HS-27A (cell line): ENCODE data around the gene CUEDC2.
A peak's percentile ranks its signal among the peaks of the same experiment; 100 is the strongest.

ENCODE experiments used
- DNase-seq: peaks from one replicate; pipeline ENCODE4 v3.0.0-alpha.2; 2012; ENCODE audit warnings: low read depth, missing footprints

Gene CUEDC2

DNA sequence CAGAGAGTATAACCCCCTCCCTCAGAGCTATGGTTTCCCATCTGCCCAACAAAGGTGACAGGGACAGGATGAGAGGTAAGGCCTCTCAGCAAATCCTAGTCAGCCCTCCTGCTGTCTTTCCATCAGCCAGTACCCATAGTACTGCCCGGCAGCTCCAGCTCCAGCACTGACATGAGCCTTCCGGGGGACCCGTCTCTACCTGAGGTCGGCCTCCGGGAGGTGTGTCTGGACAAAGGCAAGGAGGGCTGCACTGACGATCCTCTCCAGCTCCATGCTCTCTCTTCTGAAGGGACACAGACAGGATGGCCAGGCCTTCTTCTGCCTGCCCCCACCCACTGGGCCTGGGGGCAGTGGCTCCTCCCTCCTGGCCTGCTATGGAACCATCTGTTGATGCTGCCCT is 7.5 kb downstream of the CUEDC2 start:
- no peak for DNase-seq

DNA sequence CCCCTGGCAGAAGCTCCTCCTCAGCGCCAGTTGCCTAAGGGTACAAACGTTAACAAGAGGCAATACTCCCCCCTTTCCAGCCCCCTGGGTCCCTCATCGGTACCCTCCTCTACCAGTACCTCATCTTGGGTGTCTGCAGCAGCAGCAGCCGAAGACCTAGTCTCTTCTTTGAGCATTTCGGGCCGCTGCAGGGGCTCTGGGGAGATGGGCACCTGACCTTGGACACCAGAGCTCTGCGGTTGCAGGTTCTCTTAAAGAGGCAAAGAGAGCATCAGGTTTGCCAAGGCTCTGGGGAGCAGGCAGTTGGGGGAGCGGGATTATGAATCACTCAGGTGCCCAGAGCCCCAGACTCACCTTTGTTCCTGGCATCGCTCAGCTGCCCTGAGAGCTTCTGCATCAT is 8.2 kb downstream of the CUEDC2 start:
- DNase-seq, result no peak

- no peak for DNase-seq
Observed at GRCh38 chr10:102423372-102423968, 8.9 kb downstream of the CUEDC2 start.

GRCh38 chr10:102422545-102423129 is 9.7 kb downstream of the CUEDC2 start:
- no peak for DNase-seq

- DNase-seq, result no peak
Observed at GRCh38 chr10:102421757-102422512, 10.4 kb downstream of the CUEDC2 start.

- DNase-seq, result no peak
Observed at GRCh38 chr10:102421507-102421756, 10.9 kb downstream of the CUEDC2 start.

GRCh38 chr10:102420714-102421506 is 11.5 kb downstream of the CUEDC2 start, which contains the start of gene FBXL15:
Gene FBXL15 (plus strand): TSS chr10:102420836. CDS start chr10:102421130, 294 bp downstream.
- DNase-seq, result peak; percentile 90

GRCh38 chr10:102420181-102420713 is 12.1 kb downstream of the CUEDC2 start:
- no peak for DNase-seq

- no peak for DNase-seq
Observed at GRCh38 chr10:102419269-102420180, 12.8 kb downstream of the CUEDC2 start.

- no peak for DNase-seq
Observed at GRCh38 chr10:102418622-102419268, 13.6 kb downstream of the CUEDC2 start, which contains the start of gene PSD. Gene PSD (minus strand): TSS chr10:102418785. CDS start chr10:102417038, 1,747 bp downstream.

DNA sequence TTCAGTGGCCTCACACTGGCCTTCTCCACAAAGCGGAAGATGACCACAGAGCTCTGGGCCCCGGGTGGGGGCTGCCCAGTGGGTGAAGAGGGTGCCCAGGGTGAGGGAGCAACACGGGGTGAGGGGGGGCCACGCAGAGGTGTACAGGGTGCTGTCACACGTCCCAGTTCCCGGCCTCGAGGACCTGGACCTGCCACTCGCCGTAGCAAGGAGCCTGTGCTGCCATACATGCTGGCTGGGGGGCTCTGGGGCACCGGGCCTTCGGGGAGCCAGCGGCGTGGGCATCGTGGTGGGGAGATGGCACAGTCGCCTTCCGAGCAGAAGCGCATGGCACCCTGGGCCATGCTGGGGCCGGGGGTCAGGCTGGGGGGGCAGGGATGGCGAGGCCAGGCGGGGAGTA is 15.7 kb downstream of the CUEDC2 start:
- DNase-seq, result no peak

GRCh38 chr10:102416283-102416682 is 16.1 kb downstream of the CUEDC2 start:
- no peak for DNase-seq

DNA sequence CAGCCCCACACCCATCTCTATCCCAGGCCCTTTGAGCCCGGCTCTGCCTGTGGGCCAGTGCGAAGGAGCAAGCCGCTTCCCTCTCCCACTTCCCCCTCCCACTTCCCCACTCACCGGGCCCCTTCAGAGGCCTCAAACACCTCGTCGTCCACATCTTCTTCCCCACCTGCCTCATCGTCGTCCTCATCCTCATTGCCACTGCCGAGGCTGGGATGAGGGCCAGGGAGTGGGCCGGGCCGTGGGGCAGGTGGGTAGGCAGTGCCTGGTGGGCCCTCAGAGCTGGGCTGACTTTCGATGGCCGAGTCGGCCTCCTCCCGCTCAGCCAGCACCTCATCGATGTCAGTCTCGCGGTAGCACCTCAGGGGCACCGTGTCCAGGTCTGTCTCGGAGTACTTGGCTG is 17.6 kb downstream of the CUEDC2 start:
- no peak for DNase-seq

DNA sequence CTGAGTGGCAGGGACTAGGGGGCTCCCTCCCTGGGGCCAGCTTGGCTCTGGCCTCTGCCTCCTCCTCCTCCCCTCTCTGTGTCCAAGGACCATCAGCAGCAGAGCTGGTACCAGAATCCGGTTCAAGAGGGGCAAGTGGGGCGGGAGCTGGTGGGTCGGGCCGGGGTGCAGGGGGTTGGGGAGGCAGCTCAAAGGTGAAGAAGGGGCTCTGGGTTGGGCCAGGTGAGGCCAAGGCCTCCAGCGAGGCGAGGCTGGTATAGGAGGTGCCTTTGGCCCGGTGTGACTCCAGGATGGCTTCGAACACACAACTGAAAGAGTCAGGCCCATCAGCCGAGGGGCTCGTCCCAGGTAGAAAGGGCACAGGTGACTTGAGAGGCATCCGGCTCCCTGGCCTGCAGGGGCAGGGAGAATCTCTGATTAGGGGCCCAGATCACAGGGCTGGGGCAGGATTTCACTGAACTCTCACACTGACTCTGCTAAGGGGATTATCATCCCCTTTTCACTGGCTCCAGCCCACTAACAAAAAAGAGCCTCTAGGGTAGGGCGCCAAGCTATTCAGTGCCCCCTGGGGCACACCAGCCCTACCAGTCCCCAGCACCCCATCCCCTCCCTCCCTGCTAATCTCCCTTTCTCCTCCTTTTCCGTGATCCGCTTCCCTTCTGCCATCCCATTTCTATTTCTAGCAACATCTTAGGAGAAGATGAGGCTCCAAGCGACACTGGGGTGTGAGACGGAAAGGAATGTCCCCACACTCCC is 18.4 kb downstream of the CUEDC2 start:
- DNase-seq, result no peak

- DNase-seq, result no peak
Observed at GRCh38 chr10:102413053-102413705, 19.2 kb downstream of the CUEDC2 start.

DNA sequence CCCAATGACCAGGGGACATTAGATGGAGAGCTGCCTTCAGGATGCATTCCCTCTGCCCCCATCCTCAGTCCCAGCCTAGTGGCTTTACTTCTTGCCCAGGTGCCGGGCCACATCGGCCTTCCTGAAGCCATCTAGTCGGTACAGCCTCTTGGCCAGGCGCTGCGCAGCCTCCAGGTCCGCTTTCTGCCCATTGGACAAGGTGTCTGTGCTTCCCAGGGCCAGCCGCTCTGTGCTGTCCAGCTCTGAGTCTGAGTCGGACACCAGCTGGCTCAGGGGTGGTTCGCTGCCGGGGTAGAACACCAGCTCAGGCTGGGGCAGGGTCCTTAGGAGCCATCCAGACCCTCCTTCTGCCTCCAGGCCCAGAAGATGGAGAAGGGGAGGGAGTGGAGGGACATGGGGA is 20.1 kb downstream of the CUEDC2 start:
- DNase-seq, result no peak

GRCh38 chr10:102411341-102412255 is 20.8 kb downstream of the CUEDC2 start:
- DNase-seq, result no peak

DNA sequence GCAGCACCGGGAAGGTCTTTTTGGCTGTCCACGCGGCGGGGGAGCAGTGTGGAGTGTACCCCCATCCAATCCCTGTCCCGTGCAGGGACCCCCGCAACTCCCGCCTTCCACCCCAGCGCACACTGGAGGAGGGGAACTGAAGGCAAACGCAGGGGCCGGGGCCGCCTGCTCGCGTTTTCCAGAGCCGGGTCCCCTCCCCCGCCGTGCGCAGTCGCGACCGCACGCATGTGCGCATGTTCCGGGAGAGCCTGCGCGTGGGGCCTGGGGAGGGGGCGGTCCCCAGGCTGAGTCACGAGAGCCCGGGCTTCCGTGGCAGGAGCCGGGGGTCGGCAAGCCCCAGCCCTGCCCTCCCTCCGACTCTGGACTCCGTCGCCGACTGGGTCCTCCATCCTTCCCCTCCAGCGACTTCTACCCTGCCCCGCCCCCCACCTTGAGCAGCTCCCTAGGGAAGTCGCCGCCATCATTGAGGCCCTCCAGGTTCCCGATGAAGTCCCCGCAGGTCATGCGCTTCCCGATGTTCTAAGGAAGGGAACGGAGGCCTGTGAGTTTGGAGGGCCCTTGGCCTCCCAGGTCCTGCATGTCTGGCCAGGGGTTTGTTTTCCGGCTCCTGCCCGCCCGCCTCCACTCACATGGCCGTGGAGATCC is 21.8 kb downstream of the CUEDC2 start:
- no peak for DNase-seq
